NCI-H2227 (cell line): ENCODE data around the gene TEAD1.

ENCODE experiments used
- DNase-seq: peaks from one replicate; lab custom pipeline; 2025; ENCODE audit not compliant: unreplicated experiment; lab: John Stamatoyannopoulos, UW

TEAD1 gene

GRCh38 chr11:12886508-12886907 is 212.3 kb downstream of the TEAD1 start:
- no peak for DNase-seq

- DNase-seq: peak; percentile 86
These were observed 214.4 kb downstream of the TEAD1 start for GRCh38 chr11:12888525-12889158.

GRCh38 chr11:12889243-12889642 is 215.0 kb downstream of the TEAD1 start:
- no peak for DNase-seq

GRCh38 chr11:12890476-12890875 is 216.3 kb downstream of the TEAD1 start:
- DNase-seq: no peak

- peak; percentile 79 for DNase-seq
These were observed 219.8 kb downstream of the TEAD1 start for GRCh38 chr11:12893787-12894672.

GRCh38 chr11:12897390-12897789 is 223.2 kb downstream of the TEAD1 start:
- DNase-seq: no peak

GRCh38 chr11:12897867-12898266 is 223.6 kb downstream of the TEAD1 start:
- no peak for DNase-seq

GRCh38 chr11:12900496-12900895 is 226.3 kb downstream of the TEAD1 start:
- no peak for DNase-seq

- DNase-seq: no peak
These were observed 227.1 kb downstream of the TEAD1 start for GRCh38 chr11:12901272-12901671.

- DNase-seq: no peak
These were observed 227.8 kb downstream of the TEAD1 start for GRCh38 chr11:12901874-12902481.

GRCh38 chr11:12902791-12903486 is 228.7 kb downstream of the TEAD1 start:
- DNase-seq: no peak

GRCh38 chr11:12905435-12905834 is 231.2 kb downstream of the TEAD1 start:
- DNase-seq: no peak

GRCh38 chr11:12906501-12906900 is 232.3 kb downstream of the TEAD1 start:
- DNase-seq: no peak

- DNase-seq: no peak
These were observed 235.7 kb downstream of the TEAD1 start for GRCh38 chr11:12909879-12910278.

GRCh38 chr11:12914400-12914912 is 240.2 kb downstream of the TEAD1 start:
- peak; percentile 70 for DNase-seq

- DNase-seq: no peak
These were observed 240.9 kb downstream of the TEAD1 start for GRCh38 chr11:12915093-12915492.

GRCh38 chr11:12917822-12918221 is 243.6 kb downstream of the TEAD1 start:
- no peak for DNase-seq

GRCh38 chr11:12918667-12919066 is 244.4 kb downstream of the TEAD1 start:
- DNase-seq: no peak

GRCh38 chr11:12922418-12922817 is 248.2 kb downstream of the TEAD1 start:
- DNase-seq: no peak

- no peak for DNase-seq
These were observed 248.8 kb downstream of the TEAD1 start for GRCh38 chr11:12922980-12923507.

- DNase-seq: no peak
These were observed 250.4 kb downstream of the TEAD1 start for GRCh38 chr11:12924650-12925049.
